ENCODE data around the gene NRP2.

NRP2 gene

GRCh38 chr2:205686783-205687640 is 4.7 kb downstream of the NRP2 start:
- TF ChIP-seq CTCF (IDR thresholded peaks at IDR 0.05; ENCODE audit: low read depth, low read length, missing control alignments) = no peak
- no peak for DNase-seq (ENCODE audit: low read depth)
- H3K4me3 ChIP-seq (ENCODE audit: low read depth, low read length) = no peak overlapping the region

- H3K4me3 ChIP-seq (ENCODE audit: low read depth, low read length) = no peak overlapping the region
- TF ChIP-seq CTCF (IDR thresholded peaks at IDR 0.05; ENCODE audit: low read depth, low read length, missing control alignments) = no peak
- no peak for DNase-seq (ENCODE audit: low read depth)
Observed at GRCh38 chr2:205687641-205687956, 5.3 kb downstream of the NRP2 start.

- no peak overlapping the region for H3K4me3 ChIP-seq (ENCODE audit: low read depth, low read length)
- no peak for TF ChIP-seq CTCF (IDR thresholded peaks at IDR 0.05; ENCODE audit: low read depth, low read length, missing control alignments)
- DNase-seq (ENCODE audit: low read depth) = no peak
Observed at GRCh38 chr2:205688417-205689200, 6.3 kb downstream of the NRP2 start.

- DNase-seq (ENCODE audit: low read depth) = no peak
- no peak for TF ChIP-seq CTCF (IDR thresholded peaks at IDR 0.05; ENCODE audit: low read depth, low read length, missing control alignments)
- H3K4me3 ChIP-seq (ENCODE audit: low read depth, low read length) = no peak overlapping the region
Observed at GRCh38 chr2:205689820-205690219, 7.5 kb downstream of the NRP2 start.

- no peak overlapping the region for H3K4me3 ChIP-seq (ENCODE audit: low read depth, low read length)
- no peak for TF ChIP-seq CTCF (IDR thresholded peaks at IDR 0.05; ENCODE audit: low read depth, low read length, missing control alignments)
- DNase-seq (ENCODE audit: low read depth) = no peak
Observed at GRCh38 chr2:205692104-205692503, 9.8 kb downstream of the NRP2 start.

- H3K4me3 ChIP-seq (ENCODE audit: low read depth, low read length) = no peak overlapping the region
- no peak for TF ChIP-seq CTCF (IDR thresholded peaks at IDR 0.05; ENCODE audit: low read depth, low read length, missing control alignments)
- DNase-seq (ENCODE audit: low read depth) = no peak
Observed at GRCh38 chr2:205694256-205694655, 12.0 kb downstream of the NRP2 start.

Measured in GM12864 (cell line).